Measurements from ENCODE around the gene FOXP2. TPM values are rescaled to one million over a fixed set of nuclear protein-coding genes. Genes with fewer than 3 reads are reported as not detected.

Gene FOXP2
- total and polyA plus RNA-seq, 2 donors (not counting 1 experiment from before 2014, with no cell fraction given): not detected

- H3K27me3 Mint-ChIP-seq: no peaks in the 10 kb centered on the region
- Histone ChIP-seq H3K79me2 (ENCODE audit: control insufficient read depth, insufficient read depth, low read length) (no peaks in the 10 kb centered on the region), H3K4me1 (ENCODE audit: control insufficient read depth in 2 of 2, insufficient read depth in 2 of 2, low read length in 2 of 2) (no peaks in the 10 kb centered on the region), H3K9ac (ENCODE audit: low read length) (no peak overlapping the region), H3K4me2 (replicated peaks; ENCODE audit: low read depth, low read length, poor library complexity, severe bottlenecking) (no peak overlapping the region), H3K9me3 (ENCODE audit: control extremely low read depth in 1 of 3, control insufficient read depth in 2 of 3, insufficient read depth in 1 of 3, low read length in 2 of 3) (no peaks in the 10 kb centered on the region), H2AFZ (ENCODE audit: insufficient read depth, low read depth, low read length, poor library complexity, severe bottlenecking) (no peak overlapping the region), H3K36me3 (replicated peaks in 1 of 2; ENCODE audit: control extremely low read depth in 1 of 2, control insufficient read depth in 1 of 2, extremely low read depth in 1 of 2, insufficient read depth in 2 of 2, low read length in 1 of 2) (no peaks in the 10 kb centered on the region), H3K27ac (ENCODE audit: low read length in 2 of 2) (no peak overlapping the region), H3K27me3 (replicated peaks in 1 of 4; ENCODE audit: control extremely low read depth in 1 of 4, control insufficient read depth in 3 of 4, insufficient read depth in 4 of 4, low read length in 3 of 4) (no peaks in the 10 kb centered on the region), H3K4me3 (ENCODE audit: control extremely low read depth in 1 of 5, extremely low read depth in 1 of 5, insufficient read depth in 1 of 5, low read depth in 2 of 5, low read length in 4 of 5) (no peak overlapping the region), H4K20me1 (ENCODE audit: control insufficient read depth, insufficient read depth, low read length, poor library complexity, severe bottlenecking) (no peaks in the 10 kb centered on the region)
- intact Hi-C loops (cut with micrococcal nuclease): no loop called here
- DNase-seq: no peak
- ChIA-PET POLR2A (no interaction called here), CTCF (no interaction called here)
- no CpG with 5 or more reads among the region's 2 CpGs for WGBS (ENCODE audit: insufficient coverage)
- H3K27ac Mint-ChIP-seq: no peak overlapping the region
- peaks cover 3% of the 10 kb centered on the region for H3K9me3 Mint-ChIP-seq (ENCODE audit: insufficient read depth)
- no peak for ATAC-seq (ENCODE audit: low read depth)
- TF ChIP-seq EZH2 (IDR thresholded peaks at IDR 0.05; ENCODE audit: borderline replicate concordance, insufficient read depth, low read depth, low read length, poor library complexity, severe bottlenecking) (no peak), CTCF (IDR thresholded peaks at IDR 0.05) (no peak)
- no peaks in the 10 kb centered on the region for H3K4me1 Mint-ChIP-seq
- H3K4me3 Mint-ChIP-seq: no peak overlapping the region
These were observed 152.8 kb downstream of the FOXP2 start for GRCh38 chr7:114567416-114567815.

- no peaks in the 10 kb centered on the region for H4K20me1 ChIP-seq (ENCODE audit: control insufficient read depth, insufficient read depth, low read length, poor library complexity, severe bottlenecking)
- intact Hi-C loops (cut with micrococcal nuclease): no loop called here
- TF ChIP-seq EZH2 (IDR thresholded peaks at IDR 0.05; ENCODE audit: borderline replicate concordance, insufficient read depth, low read depth, low read length, poor library complexity, severe bottlenecking): no peak
- no peak for TF ChIP-seq CTCF (IDR thresholded peaks at IDR 0.05)
- H3K36me3 ChIP-seq (replicated peaks in 1 of 2; ENCODE audit: control extremely low read depth in 1 of 2, control insufficient read depth in 1 of 2, extremely low read depth in 1 of 2, insufficient read depth in 2 of 2, low read length in 1 of 2): no peaks in the 10 kb centered on the region
- DNase-seq (no peak), ATAC-seq (ENCODE audit: low read depth) (no peak)
- ChIA-PET CTCF (no interaction called here), POLR2A (no interaction called here)
- H3K4me1 ChIP-seq (ENCODE audit: control insufficient read depth in 2 of 2, insufficient read depth in 2 of 2, low read length in 2 of 2): no peaks in the 10 kb centered on the region
- no peak overlapping the region for H3K27ac ChIP-seq (ENCODE audit: low read length in 2 of 2)
- no peak overlapping the region for H3K9ac ChIP-seq (ENCODE audit: low read length)
- no peak overlapping the region for H3K4me3 ChIP-seq (ENCODE audit: control extremely low read depth in 1 of 5, extremely low read depth in 1 of 5, insufficient read depth in 1 of 5, low read depth in 2 of 5, low read length in 4 of 5)
- H3K4me3 Mint-ChIP-seq: no peak overlapping the region
- no peak overlapping the region for H3K4me2 ChIP-seq (replicated peaks; ENCODE audit: low read depth, low read length, poor library complexity, severe bottlenecking)
- no peaks in the 10 kb centered on the region for H3K27me3 ChIP-seq (replicated peaks in 1 of 4; ENCODE audit: control extremely low read depth in 1 of 4, control insufficient read depth in 3 of 4, insufficient read depth in 4 of 4, low read length in 3 of 4)
- no peak overlapping the region for H2AFZ ChIP-seq (ENCODE audit: insufficient read depth, low read depth, low read length, poor library complexity, severe bottlenecking)
- H3K9me3 Mint-ChIP-seq (ENCODE audit: insufficient read depth): peaks cover 3% of the 10 kb centered on the region
- no CpG with 5 or more reads among the region's 1 CpG for WGBS (ENCODE audit: insufficient coverage)
- H3K27me3 Mint-ChIP-seq: no peaks in the 10 kb centered on the region
- no peaks in the 10 kb centered on the region for H3K9me3 ChIP-seq (ENCODE audit: control extremely low read depth in 1 of 3, control insufficient read depth in 2 of 3, insufficient read depth in 1 of 3, low read length in 2 of 3)
- H3K4me1 Mint-ChIP-seq: no peaks in the 10 kb centered on the region
- H3K27ac Mint-ChIP-seq: no peak overlapping the region
- no peaks in the 10 kb centered on the region for H3K79me2 ChIP-seq (ENCODE audit: control insufficient read depth, insufficient read depth, low read length)
These were observed 154.6 kb downstream of the FOXP2 start for GRCh38 chr7:114569220-114569619.

All from B cell (primary cell).